PFSK-1 (cell line): ENCODE results near the gene MAX.

Experiments
- FOXP2 ChIP-seq: optimal IDR thresholded peaks from 2 replicates; pipeline ENCODE3; 2011; ENCODE audit warnings: borderline replicate concordance, control low read depth, inconsistent platforms; ENCODE audit not compliant: insufficient read depth; ENCODE audit errors: extremely low read length, extremely low read depth
- POLR2AphosphoS5 ChIP-seq: IDR thresholded peaks from 2 replicates; pipeline ENCODE4 v1.6.1; 2012; ENCODE audit warnings: low read depth, mild to moderate bottlenecking, control low read depth, low read length, moderate library complexity
- REST ChIP-seq, 2 experiments: IDR thresholded peaks; 2 replicates each; pipeline versions ENCODE4 v1.6.1 to v1.8.0; 2011 to 2012; ENCODE audit warnings: low read depth in 2 of 2, low read length in 2 of 2, control low read depth in 1 of 2, inconsistent platforms in 1 of 2, mild to moderate bottlenecking in 1 of 2, moderate library complexity in 1 of 2; ENCODE audit not compliant: insufficient read depth in 1 of 2
- SIN3A ChIP-seq: IDR thresholded peaks from 2 replicates; pipeline ENCODE4 v1.6.1; 2012; ENCODE audit warnings: mild to moderate bottlenecking, low read length, moderate library complexity, borderline replicate concordance; ENCODE audit not compliant: insufficient read depth
- TAF1 ChIP-seq: IDR thresholded peaks from 2 replicates; pipeline ENCODE4 v1.6.1; 2012; ENCODE audit warnings: low read length, control low read depth, borderline replicate concordance; ENCODE audit not compliant: insufficient read depth

The MAX gene

GRCh38 chr14:65142914-65143625 is 40.8 kb upstream of the MAX start:
- TF ChIP-seq POLR2AphosphoS5: no peak
- no peak for TF ChIP-seq SIN3A
- no peak for TF ChIP-seq FOXP2
- TF ChIP-seq TAF1: no peak
- no peak for TF ChIP-seq REST (IDR thresholded peaks at IDR 0.05; ENCODE audit: insufficient read depth in 1 of 2, low read depth in 2 of 2, low read length in 2 of 2)

- TF ChIP-seq FOXP2: no peak
- TF ChIP-seq REST (IDR thresholded peaks at IDR 0.05; ENCODE audit: insufficient read depth in 1 of 2, low read depth in 2 of 2, low read length in 2 of 2): no peak
- no peak for TF ChIP-seq POLR2AphosphoS5
- TF ChIP-seq SIN3A: no peak
- TF ChIP-seq TAF1: no peak
These were observed 40.1 kb upstream of the MAX start for GRCh38 chr14:65142429-65142828.

GRCh38 chr14:65141523-65141922 is 39.2 kb upstream of the MAX start:
- TF ChIP-seq REST (IDR thresholded peaks at IDR 0.05; ENCODE audit: insufficient read depth in 1 of 2, low read depth in 2 of 2, low read length in 2 of 2) (no peak), TAF1 (no peak), POLR2AphosphoS5 (no peak), SIN3A (no peak), FOXP2 (no peak)

GRCh38 chr14:65137648-65138307 is 35.5 kb upstream of the MAX start:
- TF ChIP-seq FOXP2 (no peak), REST (IDR thresholded peaks at IDR 0.05; ENCODE audit: insufficient read depth in 1 of 2, low read depth in 2 of 2, low read length in 2 of 2) (no peak), SIN3A (no peak), POLR2AphosphoS5 (no peak), TAF1 (no peak)
